ENCODE data around the gene CPT2. TPM values are rescaled to one million over a fixed set of nuclear protein-coding genes. Genes with fewer than 3 reads are reported as not detected.

Gene CPT2
- total and polyA plus RNA-seq, 4 donors: 7.8 to 12.8 (median 9.9) TPM

DNA sequence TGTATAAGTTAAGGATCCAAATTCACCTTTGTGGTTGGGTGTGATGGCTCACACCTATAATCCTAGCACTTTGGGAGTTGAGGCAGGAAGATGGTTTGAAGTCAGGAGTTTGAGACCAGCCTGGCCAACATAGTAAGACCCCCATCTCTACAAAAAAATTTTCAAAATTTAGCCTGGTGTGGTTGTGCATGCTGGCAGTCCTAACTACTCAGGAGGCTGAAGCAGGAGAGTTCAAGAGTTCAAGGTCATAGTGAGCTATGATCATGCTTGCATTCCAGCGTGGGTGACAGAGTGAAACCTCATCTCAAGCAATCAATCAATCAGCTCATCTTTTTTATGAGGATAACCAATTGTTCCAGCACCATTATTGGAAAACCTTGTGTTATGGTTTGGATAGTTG is 37.7 kb upstream of the CPT2 start:
- intact Hi-C loops (cut with DNase I): no loop called here

GRCh38 chr1:53160924-53161378 is 35.7 kb upstream of the CPT2 start:
- intact Hi-C loops (cut with DNase I): no loop called here
- Histone ChIP-seq H3K9me3 (ENCODE audit: control insufficient read depth, low read length) (no peaks in the 10 kb centered on the region), H3K36me3 (ENCODE audit: control insufficient read depth in 1 of 2, insufficient read depth in 2 of 2, low read length in 1 of 2) (no peaks in the 10 kb centered on the region), H3K27me3 (ENCODE audit: control insufficient read depth in 1 of 2, insufficient read depth in 2 of 2, low read length in 1 of 2) (no peaks in the 10 kb centered on the region), H3K4me1 (ENCODE audit: control insufficient read depth in 1 of 2, insufficient read depth in 2 of 2, low read length in 2 of 2) (no peaks in the 10 kb centered on the region), H3K27ac (ENCODE audit: low read depth in 1 of 2, low read length in 2 of 2) (no peak overlapping the region), H3K4me3 (ENCODE audit: low read length in 2 of 2) (no peak overlapping the region)
- ATAC-seq (ENCODE audit: low FRiP score): no peak
- DNase-seq: no peak
- WGBS, 2 donors: 67 to 73% methylated on average over 2 of the region's 2 CpGs

More for the DNA sequence above, 37.7 kb upstream of the CPT2 start:
- Histone ChIP-seq H3K9me3 (ENCODE audit: control insufficient read depth, low read length) (no peaks in the 10 kb centered on the region), H3K36me3 (ENCODE audit: control insufficient read depth in 1 of 2, insufficient read depth in 2 of 2, low read length in 1 of 2) (no peaks in the 10 kb centered on the region), H3K4me1 (ENCODE audit: control insufficient read depth in 1 of 2, insufficient read depth in 2 of 2, low read length in 2 of 2) (no peaks in the 10 kb centered on the region), H3K4me3 (ENCODE audit: low read length in 2 of 2) (no peak overlapping the region), H3K27me3 (ENCODE audit: control insufficient read depth in 1 of 2, insufficient read depth in 2 of 2, low read length in 1 of 2) (no peaks in the 10 kb centered on the region), H3K27ac (ENCODE audit: low read depth in 1 of 2, low read length in 2 of 2) (no peak overlapping the region)
- DNase-seq (no peak), ATAC-seq (ENCODE audit: low FRiP score) (no peak)
- WGBS, 2 donors: 89 to 97% methylated on average over 1 of the region's 1 CpG

GRCh38 chr1:53162621-53163020 is 34.0 kb upstream of the CPT2 start:
- Histone ChIP-seq H3K4me3 (ENCODE audit: low read length in 2 of 2) (no peak overlapping the region), H3K9me3 (ENCODE audit: control insufficient read depth, low read length) (no peaks in the 10 kb centered on the region), H3K27me3 (ENCODE audit: control insufficient read depth in 1 of 2, insufficient read depth in 2 of 2, low read length in 1 of 2) (no peaks in the 10 kb centered on the region), H3K4me1 (ENCODE audit: control insufficient read depth in 1 of 2, insufficient read depth in 2 of 2, low read length in 2 of 2) (no peaks in the 10 kb centered on the region), H3K27ac (ENCODE audit: low read depth in 1 of 2, low read length in 2 of 2) (no peak overlapping the region), H3K36me3 (ENCODE audit: control insufficient read depth in 1 of 2, insufficient read depth in 2 of 2, low read length in 1 of 2) (no peaks in the 10 kb centered on the region)
- no peak for ATAC-seq (ENCODE audit: low FRiP score)
- intact Hi-C loops (cut with DNase I): no loop called here
- 69 to 78% methylated on average over 5 of the region's 5 CpGs for WGBS, 2 donors
- DNase-seq: no peak

GRCh38 chr1:53163291-53163768 is 33.3 kb upstream of the CPT2 start:
- Histone ChIP-seq H3K9me3 (ENCODE audit: control insufficient read depth, low read length) (no peaks in the 10 kb centered on the region), H3K27ac (ENCODE audit: low read depth in 1 of 2, low read length in 2 of 2) (no peak overlapping the region), H3K36me3 (ENCODE audit: control insufficient read depth in 1 of 2, insufficient read depth in 2 of 2, low read length in 1 of 2) (no peaks in the 10 kb centered on the region), H3K4me1 (ENCODE audit: control insufficient read depth in 1 of 2, insufficient read depth in 2 of 2, low read length in 2 of 2) (no peaks in the 10 kb centered on the region), H3K4me3 (ENCODE audit: low read length in 2 of 2) (no peak overlapping the region), H3K27me3 (ENCODE audit: control insufficient read depth in 1 of 2, insufficient read depth in 2 of 2, low read length in 1 of 2) (no peaks in the 10 kb centered on the region)
- intact Hi-C loops (cut with DNase I): no loop called here
- WGBS, 2 donors: 81 to 86% methylated on average over 10 of the region's 10 CpGs
- no peak for DNase-seq
- ATAC-seq (ENCODE audit: low FRiP score): no peak

- WGBS, 2 donors: 12 to 33% methylated on average over 5 of the region's 5 CpGs
- peak; percentile 82 for ATAC-seq (ENCODE audit: low FRiP score)
These were observed 31.1 kb upstream of the CPT2 start for GRCh38 chr1:53165408-53165961.

DNA sequence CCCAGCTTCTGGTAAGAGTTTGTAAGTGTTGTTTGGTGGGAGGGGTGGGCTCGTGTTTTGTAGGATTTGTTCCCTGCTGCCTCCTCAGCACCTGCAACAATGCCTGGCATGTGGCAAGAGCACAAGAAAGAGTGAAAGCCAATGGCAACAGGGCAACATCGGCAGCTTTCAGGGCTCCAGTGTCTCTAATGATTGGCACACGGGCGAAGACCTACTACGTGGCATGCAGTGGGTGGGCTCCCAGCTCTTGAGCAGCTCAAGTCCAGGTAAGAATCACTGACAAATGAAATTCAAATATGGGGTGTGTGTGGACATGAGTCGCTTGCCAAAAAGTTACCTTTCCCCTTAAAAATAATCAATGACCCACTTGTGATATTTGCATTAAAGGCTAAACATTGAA is 30.3 kb upstream of the CPT2 start:
- no peak overlapping the region for H3K4me3 ChIP-seq (ENCODE audit: low read length in 2 of 2)
- intact Hi-C loops (cut with DNase I): no loop called here
- H3K36me3 ChIP-seq (ENCODE audit: control insufficient read depth in 1 of 2, insufficient read depth in 2 of 2, low read length in 1 of 2): no peaks in the 10 kb centered on the region
- H3K27ac ChIP-seq (ENCODE audit: low read depth in 1 of 2, low read length in 2 of 2): no peak overlapping the region
- H3K9me3 ChIP-seq (ENCODE audit: control insufficient read depth, low read length): no peaks in the 10 kb centered on the region
- ATAC-seq (ENCODE audit: low FRiP score): no peak
- 79% methylated on average over 6 of the region's 6 CpGs for WGBS, 2 donors
- DNase-seq: no peak
- H3K27me3 ChIP-seq (ENCODE audit: control insufficient read depth in 1 of 2, insufficient read depth in 2 of 2, low read length in 1 of 2): no peaks in the 10 kb centered on the region
- no peaks in the 10 kb centered on the region for H3K4me1 ChIP-seq (ENCODE audit: control insufficient read depth in 1 of 2, insufficient read depth in 2 of 2, low read length in 2 of 2)

More at GRCh38 chr1:53165408-53165961, 31.1 kb upstream of the CPT2 start:
- no peaks in the 10 kb centered on the region for H3K4me1 ChIP-seq (ENCODE audit: control insufficient read depth in 1 of 2, insufficient read depth in 2 of 2, low read length in 2 of 2)
- DNase-seq: no peak
- no peaks in the 10 kb centered on the region for H3K36me3 ChIP-seq (ENCODE audit: control insufficient read depth in 1 of 2, insufficient read depth in 2 of 2, low read length in 1 of 2)
- H3K4me3 ChIP-seq (ENCODE audit: low read length in 2 of 2): no peak overlapping the region
- intact Hi-C loops (cut with DNase I): no loop called here
- no peak overlapping the region for H3K27ac ChIP-seq (ENCODE audit: low read depth in 1 of 2, low read length in 2 of 2)
- no peaks in the 10 kb centered on the region for H3K27me3 ChIP-seq (ENCODE audit: control insufficient read depth in 1 of 2, insufficient read depth in 2 of 2, low read length in 1 of 2)
- no peaks in the 10 kb centered on the region for H3K9me3 ChIP-seq (ENCODE audit: control insufficient read depth, low read length)

DNA sequence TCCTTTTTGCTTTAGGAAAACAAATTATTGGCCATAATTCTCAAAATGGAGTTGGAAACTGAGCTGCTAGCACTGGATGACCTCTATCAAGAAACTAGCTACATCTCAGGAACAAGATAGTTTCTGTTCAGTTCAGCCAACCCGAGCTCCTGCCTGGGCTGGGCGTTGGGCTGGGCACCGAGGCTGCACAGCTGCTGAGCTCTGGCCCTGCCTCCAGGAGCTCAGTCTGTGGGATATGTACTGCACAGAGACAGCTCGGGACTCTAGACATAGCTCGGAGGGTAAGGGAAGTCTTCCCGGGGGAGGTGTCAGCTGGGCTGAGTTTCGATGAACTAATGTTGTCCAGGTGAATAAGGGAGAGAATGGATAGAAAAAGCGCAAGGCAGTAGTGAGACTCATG is 29.7 kb upstream of the CPT2 start:
- no peaks in the 10 kb centered on the region for H3K36me3 ChIP-seq (ENCODE audit: control insufficient read depth in 1 of 2, insufficient read depth in 2 of 2, low read length in 1 of 2)
- H3K27me3 ChIP-seq (ENCODE audit: control insufficient read depth in 1 of 2, insufficient read depth in 2 of 2, low read length in 1 of 2): no peaks in the 10 kb centered on the region
- H3K4me3 ChIP-seq (ENCODE audit: low read length in 2 of 2): no peak overlapping the region
- H3K27ac ChIP-seq (ENCODE audit: low read depth in 1 of 2, low read length in 2 of 2): no peak overlapping the region
- ATAC-seq (ENCODE audit: low FRiP score) (peak; percentile 56), DNase-seq (no peak)
- intact Hi-C loops (cut with DNase I): no loop called here
- H3K4me1 ChIP-seq (ENCODE audit: control insufficient read depth in 1 of 2, insufficient read depth in 2 of 2, low read length in 2 of 2): no peaks in the 10 kb centered on the region
- no peaks in the 10 kb centered on the region for H3K9me3 ChIP-seq (ENCODE audit: control insufficient read depth, low read length)
- 62 to 64% methylated on average over 8 of the region's 8 CpGs for WGBS, 2 donors

DNA sequence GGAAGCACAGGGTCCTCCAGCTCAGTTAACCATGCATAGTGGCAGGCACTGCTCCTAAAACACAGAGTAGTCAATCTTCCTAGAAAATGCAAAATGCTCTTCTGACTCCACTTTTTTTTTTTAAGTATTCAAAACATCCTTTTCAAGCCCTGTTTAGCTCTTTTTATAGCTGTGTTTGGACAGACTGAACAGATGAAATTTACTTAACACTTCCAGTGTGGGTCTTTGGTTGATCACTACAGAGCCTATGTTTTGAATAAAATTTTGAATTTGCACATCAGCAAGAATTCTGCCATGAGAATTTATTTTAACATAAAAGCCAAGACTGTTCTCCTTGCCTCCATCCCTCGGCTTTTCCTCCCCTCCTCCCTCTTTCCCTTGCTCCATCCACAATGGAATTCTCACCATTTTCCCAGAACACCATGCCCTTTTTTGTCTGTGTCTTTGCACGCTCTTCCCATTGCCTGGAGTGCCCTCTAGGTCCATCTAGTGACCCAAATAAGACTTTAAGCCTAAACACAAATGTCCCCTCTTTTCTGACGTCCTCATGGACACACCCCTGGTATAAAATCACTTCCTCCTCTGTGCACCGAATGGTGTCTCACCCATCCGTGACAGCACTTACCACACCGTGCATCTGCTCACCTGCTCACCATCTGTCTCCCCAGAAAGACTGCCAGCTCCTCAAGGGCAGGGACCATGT is 24.0 kb upstream of the CPT2 start:
- intact Hi-C loops (cut with DNase I): loop anchor here in 1 of 2 donors (10.0 kb wide), 1 partner anchor 108 kb away; the partner anchor contains the start of gene PODN
- H3K27ac ChIP-seq (ENCODE audit: low read depth in 1 of 2, low read length in 2 of 2): no peak overlapping the region
- H3K4me1 ChIP-seq (ENCODE audit: control insufficient read depth in 1 of 2, insufficient read depth in 2 of 2, low read length in 2 of 2): peaks cover 0 to 4% of the 10 kb centered on the region in 2 donors
- 25% methylated on average over 6 of the region's 6 CpGs for WGBS, 2 donors
- ATAC-seq (ENCODE audit: low FRiP score) (peak; percentile 42), DNase-seq (no peak)
- H3K9me3 ChIP-seq (ENCODE audit: control insufficient read depth, low read length): no peaks in the 10 kb centered on the region
- H3K27me3 ChIP-seq (ENCODE audit: control insufficient read depth in 1 of 2, insufficient read depth in 2 of 2, low read length in 1 of 2): no peaks in the 10 kb centered on the region
- no peaks in the 10 kb centered on the region for H3K36me3 ChIP-seq (ENCODE audit: control insufficient read depth in 1 of 2, insufficient read depth in 2 of 2, low read length in 1 of 2)
- no peak overlapping the region for H3K4me3 ChIP-seq (ENCODE audit: low read length in 2 of 2)

All from aorta (tissue), 5 donors.